ENCODE data around the gene OGDH.

The OGDH gene

DNA sequence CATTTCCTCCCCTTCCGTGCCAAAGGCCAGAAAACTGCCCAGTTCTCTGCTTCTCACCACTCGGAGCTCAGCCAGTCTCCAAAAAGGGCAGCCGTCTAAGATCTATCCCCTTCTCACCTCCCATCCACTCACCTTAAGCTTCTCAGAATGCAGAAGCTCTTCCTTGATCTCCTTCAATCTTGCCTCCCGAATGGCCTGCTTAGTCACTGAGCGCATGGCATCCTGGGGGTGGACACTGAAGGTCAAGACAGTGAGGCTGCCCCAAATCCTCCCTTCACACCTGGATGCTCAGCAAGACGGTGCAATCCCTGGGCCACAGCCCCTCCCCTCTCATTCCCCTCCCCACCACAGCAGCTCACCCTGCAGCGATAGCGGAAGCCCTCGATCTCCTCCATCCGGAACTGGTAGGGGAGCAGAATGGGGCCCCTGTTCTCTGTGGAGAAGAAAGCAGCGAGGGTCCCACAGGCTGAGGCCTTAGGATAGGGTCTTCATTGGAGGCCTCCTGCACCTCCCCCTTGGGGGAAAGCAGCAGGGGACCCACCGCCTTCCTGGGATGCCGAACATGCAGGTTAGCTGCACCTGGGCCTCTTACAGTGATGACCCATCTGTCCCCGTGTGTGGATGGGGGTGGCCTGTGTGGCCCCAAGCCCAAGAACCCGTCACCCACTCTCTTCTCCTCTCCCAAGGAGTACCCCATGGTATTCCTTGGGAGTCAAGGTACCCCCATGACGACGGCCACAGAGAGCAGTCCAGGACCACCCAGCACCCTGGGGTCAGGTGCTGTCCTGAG is 37.5 kb upstream of the OGDH start:
- Histone ChIP-seq H3K9me3 (ENCODE audit: low read length) (no peaks in the 10 kb centered on the region), H3K4me1 (ENCODE audit: insufficient read depth, low read length) (peaks cover 12% of the 10 kb centered on the region), H3K36me3 (ENCODE audit: insufficient read depth, low read length) (peaks cover 80% of the 10 kb centered on the region), H3K27me3 (ENCODE audit: insufficient read depth, low read length) (no peaks in the 10 kb centered on the region), H3K4me3 (ENCODE audit: low read length) (no peak overlapping the region), H2AFZ (ENCODE audit: low read depth, low read length) (no peak overlapping the region)

GRCh38 chr7:44569959-44570358 is 36.5 kb upstream of the OGDH start:
- H2AFZ ChIP-seq (ENCODE audit: low read depth, low read length): no peak overlapping the region
- H3K36me3 ChIP-seq (ENCODE audit: insufficient read depth, low read length): peaks cover 72% of the 10 kb centered on the region
- no peak overlapping the region for H3K4me3 ChIP-seq (ENCODE audit: low read length)
- H3K27me3 ChIP-seq (ENCODE audit: insufficient read depth, low read length): no peaks in the 10 kb centered on the region
- peaks cover 19% of the 10 kb centered on the region for H3K4me1 ChIP-seq (ENCODE audit: insufficient read depth, low read length)
- no peaks in the 10 kb centered on the region for H3K9me3 ChIP-seq (ENCODE audit: low read length)

DNA sequence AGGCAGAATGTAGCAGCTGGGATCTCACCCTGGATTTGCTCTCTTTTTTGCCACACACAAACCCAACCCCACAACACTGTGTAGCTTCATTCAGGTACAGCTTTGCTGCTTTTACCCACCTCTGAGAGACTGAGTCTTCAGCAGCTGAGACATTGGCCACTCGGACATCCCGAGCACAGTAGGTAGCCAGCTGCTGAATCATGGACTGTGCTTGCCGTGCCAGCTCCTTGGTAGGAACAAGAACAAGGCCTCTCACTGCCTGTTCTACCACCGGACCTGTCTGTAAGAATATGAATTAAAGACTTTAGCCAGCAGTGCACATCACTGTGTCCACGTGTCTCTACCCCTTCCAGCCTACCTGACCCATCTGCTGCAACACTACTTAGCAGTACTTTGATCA is 33.7 kb upstream of the OGDH start:
- H2AFZ ChIP-seq (ENCODE audit: low read depth, low read length): no peak overlapping the region
- H3K4me3 ChIP-seq (ENCODE audit: low read length): peak overlapping the region; percentile 91
- H3K36me3 ChIP-seq (ENCODE audit: insufficient read depth, low read length): peaks cover 65% of the 10 kb centered on the region
- no peaks in the 10 kb centered on the region for H3K9me3 ChIP-seq (ENCODE audit: low read length)
- peaks cover 19% of the 10 kb centered on the region for H3K4me1 ChIP-seq (ENCODE audit: insufficient read depth, low read length)
- no peaks in the 10 kb centered on the region for H3K27me3 ChIP-seq (ENCODE audit: insufficient read depth, low read length)

DNA sequence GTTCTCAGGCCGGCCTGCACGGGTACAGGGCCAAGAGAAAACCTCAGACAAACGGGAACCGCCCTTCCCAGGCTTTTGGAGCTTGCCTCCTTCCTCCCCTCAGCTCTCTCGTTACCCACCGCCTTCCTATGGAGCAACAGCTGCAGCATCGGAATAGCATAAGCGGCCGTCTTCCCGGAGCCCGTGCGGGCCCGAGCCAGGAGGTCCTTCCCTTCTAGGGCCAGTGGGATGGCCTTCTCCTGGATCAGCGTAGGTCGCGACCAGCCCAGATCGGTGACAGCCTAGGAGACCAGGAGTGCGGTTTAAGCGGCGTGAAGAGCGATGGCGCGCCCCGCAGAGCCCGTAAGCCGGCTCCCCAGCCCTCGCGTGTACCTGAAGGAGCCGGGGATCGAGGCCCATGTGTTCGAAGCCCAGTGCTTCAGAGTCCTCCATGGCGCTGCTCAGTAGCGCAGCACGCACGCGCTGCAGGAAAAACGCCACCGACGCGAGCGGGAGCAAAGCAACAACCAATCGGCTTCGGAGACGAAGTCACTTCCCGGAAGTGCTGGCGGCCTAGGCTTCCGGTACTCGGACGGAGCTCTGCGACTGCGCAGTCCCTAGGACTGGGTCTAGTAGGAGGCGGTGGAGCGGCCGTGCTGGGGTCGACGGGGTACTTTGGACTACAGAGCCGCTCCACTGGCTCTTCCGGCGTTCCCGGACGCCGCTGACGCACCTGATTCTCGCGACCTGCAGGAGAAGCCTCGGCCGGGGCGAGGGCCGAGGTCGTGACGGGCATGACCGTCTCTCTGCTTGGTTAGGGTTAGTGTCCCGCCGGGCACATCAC is 32.8 kb upstream of the OGDH start, which contains the start of gene DDX56:
DDX56 (minus strand) TSS at position 445 of the 823 bp plus-strand sequence; CDS start at position 432, 13 bp downstream.
- Histone ChIP-seq H3K9me3 (ENCODE audit: low read length) (no peaks in the 10 kb centered on the region), H2AFZ (ENCODE audit: low read depth, low read length) (peak within 1 kb of the TSS; percentile 11)

DNA sequence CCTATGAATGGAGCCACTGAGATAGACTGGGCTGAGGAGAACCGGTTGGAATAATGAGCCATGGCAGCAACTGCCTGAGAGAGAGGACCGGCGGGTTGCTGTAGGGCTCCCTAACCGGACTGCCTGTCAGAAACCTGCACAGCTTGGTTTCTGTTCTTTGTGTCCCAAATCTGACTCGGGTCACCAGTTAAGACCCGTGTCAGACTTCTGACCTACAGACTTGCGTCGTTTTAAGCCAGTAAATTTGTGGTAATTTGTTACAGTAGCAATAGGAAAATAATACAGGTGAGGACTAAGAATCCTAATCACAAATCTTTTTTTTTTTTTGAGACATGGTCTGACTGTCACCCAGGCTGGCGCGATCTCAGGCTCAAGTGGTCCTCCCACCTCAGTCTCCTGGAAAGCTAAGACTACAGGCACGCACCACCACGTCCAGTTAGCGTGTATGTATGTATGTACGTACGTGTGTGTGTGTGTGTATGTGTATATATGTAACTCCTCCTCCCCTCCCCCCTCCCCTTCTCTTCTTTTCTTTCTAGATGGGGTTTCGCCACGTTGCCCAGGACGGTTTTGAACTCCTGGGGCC is 32.0 kb upstream of the OGDH start:
- H3K4me1 ChIP-seq (ENCODE audit: insufficient read depth, low read length): peaks cover 19% of the 10 kb centered on the region
- peak overlapping the region; percentile 91 for H3K4me3 ChIP-seq (ENCODE audit: low read length)
- no peak overlapping the region for H2AFZ ChIP-seq (ENCODE audit: low read depth, low read length)
- H3K9me3 ChIP-seq (ENCODE audit: low read length): no peaks in the 10 kb centered on the region
- no peaks in the 10 kb centered on the region for H3K27me3 ChIP-seq (ENCODE audit: insufficient read depth, low read length)
- H3K36me3 ChIP-seq (ENCODE audit: insufficient read depth, low read length): peaks cover 61% of the 10 kb centered on the region

More for the DNA sequence above, 32.8 kb upstream of the OGDH start, which contains the start of gene DDX56:
- Histone ChIP-seq H3K4me1 (ENCODE audit: insufficient read depth, low read length) (peaks cover 19% of the 10 kb centered on the region), H3K4me3 (ENCODE audit: low read length) (peak within 1 kb of the TSS; percentile 91), H3K27me3 (ENCODE audit: insufficient read depth, low read length) (no peaks in the 10 kb centered on the region), H3K36me3 (ENCODE audit: insufficient read depth, low read length) (peaks cover 62% of the 10 kb centered on the region)

GRCh38 chr7:44575054-44575453 is 31.4 kb upstream of the OGDH start:
- no peak overlapping the region for H2AFZ ChIP-seq (ENCODE audit: low read depth, low read length)
- H3K27me3 ChIP-seq (ENCODE audit: insufficient read depth, low read length): no peaks in the 10 kb centered on the region
- H3K36me3 ChIP-seq (ENCODE audit: insufficient read depth, low read length): peaks cover 61% of the 10 kb centered on the region
- H3K9me3 ChIP-seq (ENCODE audit: low read length): no peaks in the 10 kb centered on the region
- H3K4me1 ChIP-seq (ENCODE audit: insufficient read depth, low read length): peaks cover 19% of the 10 kb centered on the region
- H3K4me3 ChIP-seq (ENCODE audit: low read length): peak overlapping the region; percentile 91

DNA sequence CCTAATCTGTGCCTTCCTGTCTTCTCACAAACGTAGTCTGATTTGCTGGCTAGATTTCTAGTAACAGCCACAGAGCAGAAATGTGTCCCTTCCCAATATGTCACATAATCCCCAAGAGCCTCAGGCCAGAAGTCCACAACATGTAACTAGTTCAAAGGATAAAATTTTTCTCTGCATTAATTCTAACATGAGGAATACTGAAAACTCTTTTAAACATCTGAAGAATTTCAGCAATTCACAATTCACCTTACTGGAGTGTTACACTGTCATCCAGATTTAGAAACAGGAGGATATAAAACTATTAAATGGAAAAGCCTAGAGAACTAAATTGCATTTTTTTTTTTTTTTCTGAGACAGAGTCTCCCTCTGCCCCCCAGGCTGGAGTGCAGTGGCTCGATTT is 30.2 kb upstream of the OGDH start:
- no peak overlapping the region for H2AFZ ChIP-seq (ENCODE audit: low read depth, low read length)
- H3K27me3 ChIP-seq (ENCODE audit: insufficient read depth, low read length): no peaks in the 10 kb centered on the region
- no peaks in the 10 kb centered on the region for H3K9me3 ChIP-seq (ENCODE audit: low read length)
- no peak overlapping the region for H3K4me3 ChIP-seq (ENCODE audit: low read length)
- H3K4me1 ChIP-seq (ENCODE audit: insufficient read depth, low read length): peaks cover 25% of the 10 kb centered on the region
- H3K36me3 ChIP-seq (ENCODE audit: insufficient read depth, low read length): peaks cover 56% of the 10 kb centered on the region

DNA sequence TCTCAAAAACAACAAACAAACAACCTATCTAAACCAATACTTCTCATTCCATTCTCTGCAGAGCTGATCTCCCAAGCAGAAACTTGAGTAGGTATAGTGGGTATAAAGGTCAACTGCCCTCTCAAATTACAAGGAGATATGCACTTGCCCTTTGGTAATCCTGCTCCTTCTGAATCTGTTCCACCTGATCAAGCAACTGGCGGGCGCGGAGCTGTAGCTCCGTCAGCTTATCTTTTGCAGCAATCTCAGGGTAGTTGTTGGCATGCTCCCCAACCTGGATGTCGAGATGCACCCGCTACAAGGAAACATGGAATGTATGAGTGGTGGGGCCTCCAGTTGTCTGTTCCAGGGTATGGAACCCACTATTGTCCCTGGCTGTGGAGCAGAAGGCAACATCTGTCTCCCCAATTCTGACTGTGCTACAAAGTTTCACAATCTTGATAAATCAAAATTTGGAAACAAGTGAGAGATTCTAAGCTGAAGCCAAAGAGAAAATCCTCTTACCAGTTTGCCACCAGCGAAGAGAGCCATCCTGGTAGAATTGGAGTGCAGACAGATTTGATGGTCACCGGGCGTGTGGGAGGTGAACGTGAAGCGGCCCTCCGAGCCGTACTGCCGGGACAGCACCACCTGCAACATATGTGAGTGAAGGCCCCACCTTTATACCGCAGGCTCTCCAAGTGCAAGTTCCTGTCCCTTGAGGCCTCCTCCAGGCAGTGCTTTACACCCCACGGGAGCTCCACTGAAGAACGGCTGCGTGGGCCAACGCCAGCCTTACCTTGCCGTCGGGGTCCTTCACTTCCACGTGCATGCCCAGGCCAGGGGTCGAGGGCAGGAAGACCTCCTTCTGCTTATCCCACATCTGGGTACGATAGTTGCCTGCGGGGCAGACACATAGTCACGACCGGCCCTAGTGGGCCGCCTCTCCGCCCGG is 25.2 kb upstream of the OGDH start:
- Histone ChIP-seq H3K27me3 (ENCODE audit: insufficient read depth, low read length) (no peaks in the 10 kb centered on the region), H3K4me1 (ENCODE audit: insufficient read depth, low read length) (peaks cover 10% of the 10 kb centered on the region), H2AFZ (ENCODE audit: low read depth, low read length) (no peak overlapping the region), H3K4me3 (ENCODE audit: low read length) (peak overlapping the region; percentile 86), H3K36me3 (ENCODE audit: insufficient read depth, low read length) (peaks cover 27% of the 10 kb centered on the region), H3K9me3 (ENCODE audit: low read length) (no peaks in the 10 kb centered on the region)

DNA sequence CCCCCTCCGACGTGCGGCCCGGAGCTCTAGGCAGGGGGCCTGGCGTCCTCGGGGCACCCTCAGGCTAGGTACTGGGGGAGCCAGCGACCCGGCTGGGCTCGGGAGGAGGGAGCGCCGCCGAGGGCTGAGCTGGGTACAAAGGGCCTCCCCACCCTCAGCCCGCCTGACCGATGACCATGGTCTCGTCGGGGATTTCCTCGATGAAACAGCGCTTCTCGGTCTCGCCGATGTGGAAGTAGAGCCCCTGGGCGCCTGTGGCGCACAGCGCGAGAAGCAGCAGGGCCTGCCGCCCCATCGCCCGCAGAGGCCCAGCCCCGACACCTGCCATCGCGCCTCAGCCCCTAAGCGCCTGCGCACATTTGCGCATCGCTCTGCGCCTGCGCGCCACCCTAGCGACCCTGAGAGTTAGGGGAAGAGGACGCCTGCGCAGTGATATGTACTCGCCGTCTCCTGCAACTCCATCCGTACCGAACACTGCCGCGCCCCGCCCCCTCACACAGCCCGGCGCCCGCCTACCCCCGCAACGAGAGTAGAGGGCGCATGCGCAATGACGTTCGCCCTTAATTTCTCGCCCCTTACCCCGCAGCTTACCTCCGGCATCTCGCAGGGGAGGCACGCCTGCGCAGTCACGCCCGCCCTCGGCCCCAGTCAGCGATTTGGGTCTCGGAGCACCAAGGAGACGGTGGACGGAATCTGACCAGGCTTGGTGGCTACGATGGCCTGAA is 24.4 kb upstream of the OGDH start, which contains the start of gene TMED4:
TMED4 (minus strand) TSS at position 353 of the 725 bp plus-strand sequence; CDS start at position 328, 25 bp downstream.
- Histone ChIP-seq H3K9me3 (ENCODE audit: low read length) (no peaks in the 10 kb centered on the region), H2AFZ (ENCODE audit: low read depth, low read length) (peak within 1 kb of the TSS; percentile 36), H3K4me3 (ENCODE audit: low read length) (peak within 1 kb of the TSS; percentile 86), H3K4me1 (ENCODE audit: insufficient read depth, low read length) (peaks cover 10% of the 10 kb centered on the region), H3K27me3 (ENCODE audit: insufficient read depth, low read length) (no peaks in the 10 kb centered on the region), H3K36me3 (ENCODE audit: insufficient read depth, low read length) (peaks cover 26% of the 10 kb centered on the region)

GRCh38 chr7:44583146-44583865 is 23.1 kb upstream of the OGDH start:
- peak overlapping the region; percentile 86 for H3K4me3 ChIP-seq (ENCODE audit: low read length)
- no peak overlapping the region for H2AFZ ChIP-seq (ENCODE audit: low read depth, low read length)
- H3K27me3 ChIP-seq (ENCODE audit: insufficient read depth, low read length): no peaks in the 10 kb centered on the region
- no peaks in the 10 kb centered on the region for H3K9me3 ChIP-seq (ENCODE audit: low read length)
- peaks cover 18% of the 10 kb centered on the region for H3K36me3 ChIP-seq (ENCODE audit: insufficient read depth, low read length)
- peaks cover 10% of the 10 kb centered on the region for H3K4me1 ChIP-seq (ENCODE audit: insufficient read depth, low read length)
